SK-N-SH treated with all-trans-retinoic acid at 6 μM for 48 hours (cell line): ENCODE data around the gene STXBP2.

Experiments used
- ATAC-seq: fragments of 200-7000 bp; cut with Tn5 transposase; 3 replicates; pipeline ENCODE4 v1.9.1; 2020; ENCODE audit warnings: mild to moderate bottlenecking, moderate library complexity
- ARNTL ChIP-seq: fragments of 450-650 bp; formaldehyde crosslinking; IDR thresholded peaks from 2 replicates; pipeline ENCODE4 v1.5.0; 2020; ENCODE audit warnings: low read depth, mild to moderate bottlenecking, moderate library complexity, borderline replicate concordance
- BACH2 ChIP-seq: fragments of 250-450 bp; sonication (Bioruptor Pico); IDR thresholded peaks from 2 replicates; pipeline ENCODE4 v1.9.0; 2021; ENCODE audit warnings: mild to moderate bottlenecking, borderline replicate concordance
- CREB5 ChIP-seq: fragments of 250-450 bp; sonication (Bioruptor Pico); IDR thresholded peaks from 2 replicates; pipeline ENCODE4 v1.5.1; 2020; ENCODE audit warnings: low read depth, mild to moderate bottlenecking, moderate library complexity
- CSDC2 ChIP-seq: fragments of 250-450 bp; sonication (Bioruptor Pico); IDR thresholded peaks from 2 replicates; pipeline ENCODE4 v1.5.0; 2020; ENCODE audit warnings: mild to moderate bottlenecking, moderate library complexity
- CSRNP3 ChIP-seq: fragments of 250-450 bp; sonication (Bioruptor Pico); IDR thresholded peaks from 2 replicates; pipeline ENCODE4 v1.5.1; 2021; ENCODE audit warnings: mild to moderate bottlenecking, moderate library complexity
- ESRRG ChIP-seq: fragments of 250-450 bp; sonication (Bioruptor Pico); IDR thresholded peaks from 2 replicates; pipeline ENCODE4 v1.6.1; 2021; ENCODE audit warnings: mild to moderate bottlenecking
- GLIS3 ChIP-seq: fragments of 250-450 bp; sonication (Bioruptor Pico); IDR thresholded peaks from 2 replicates; pipeline ENCODE4 v1.5.0; 2020; ENCODE audit warnings: mild to moderate bottlenecking, moderate library complexity
- ISL1 ChIP-seq: fragments of 250-450 bp; sonication (Bioruptor Pico); IDR thresholded peaks from 2 replicates; pipeline ENCODE4 v2.1.2; 2022; ENCODE audit warnings: mild to moderate bottlenecking, moderate library complexity
- OSR1 ChIP-seq: fragments of 250-450 bp; sonication (Bioruptor Pico); IDR thresholded peaks from 2 replicates; pipeline ENCODE4 v1.8.0; 2022; ENCODE audit warnings: moderate library complexity, mild to moderate bottlenecking, inconsistent platforms
- PPARA ChIP-seq: fragments of 250-450 bp; sonication (Bioruptor Pico); IDR thresholded peaks from 2 replicates; pipeline ENCODE4 v1.5.0; 2020; ENCODE audit warnings: mild to moderate bottlenecking, borderline replicate concordance
- RARB ChIP-seq: fragments of 250-450 bp; sonication (Bioruptor Pico); IDR thresholded peaks from 2 replicates; pipeline ENCODE4 v1.8.0; 2021; ENCODE audit warnings: mild to moderate bottlenecking, moderate library complexity
- SNAI2 ChIP-seq: fragments of 250-450 bp; sonication (Bioruptor Pico); IDR thresholded peaks from 2 replicates; pipeline ENCODE4 v1.5.0; 2020; ENCODE audit warnings: mild to moderate bottlenecking, moderate library complexity
- TCF4 ChIP-seq: fragments of 250-450 bp; sonication (Bioruptor Pico); IDR thresholded peaks from 2 replicates; pipeline ENCODE4 v1.8.0; 2021; ENCODE audit warnings: mild to moderate bottlenecking, moderate library complexity, borderline replicate concordance
- TOX ChIP-seq: fragments of 250-450 bp; sonication (Bioruptor Pico); IDR thresholded peaks from 2 replicates; pipeline ENCODE4 v1.8.0; 2021; ENCODE audit warnings: mild to moderate bottlenecking, moderate library complexity, borderline replicate concordance
- TSHZ2 ChIP-seq: fragments of 250-450 bp; sonication (Bioruptor Pico); IDR thresholded peaks from 2 replicates; pipeline ENCODE4 v1.5.0; 2020; ENCODE audit warnings: mild to moderate bottlenecking, moderate library complexity
- ZC3H10 ChIP-seq: fragments of 250-450 bp; sonication (Bioruptor Pico); IDR thresholded peaks from 2 replicates; pipeline ENCODE4 v1.5.1; 2021; ENCODE audit warnings: mild to moderate bottlenecking, moderate library complexity
- ZFP3 ChIP-seq: fragments of 250-450 bp; sonication (Bioruptor Pico); IDR thresholded peaks from 2 replicates; pipeline ENCODE4 v1.5.0; 2020; ENCODE audit warnings: mild to moderate bottlenecking, moderate library complexity
- ZFP30 ChIP-seq: fragments of 450-650 bp; formaldehyde crosslinking; IDR thresholded peaks from 2 replicates; pipeline ENCODE4 v1.5.0; 2022; ENCODE audit warnings: mild to moderate bottlenecking, moderate library complexity
- ZNF565 ChIP-seq: fragments of 450-650 bp; formaldehyde crosslinking; conservative IDR thresholded peaks from 2 replicates; pipeline ENCODE4 v1.5.0; 2020; ENCODE audit warnings: low read depth, mild to moderate bottlenecking, moderate library complexity
- ZNF70 ChIP-seq: fragments of 450-650 bp; formaldehyde crosslinking; IDR thresholded peaks from 2 replicates; pipeline ENCODE4 v1.5.0; 2020; ENCODE audit warnings: mild to moderate bottlenecking, moderate library complexity
- TF ChIP-seq, protein P1 (sequence below): fragments of 250-450 bp; sonication (Bioruptor Pico); IDR thresholded peaks from 2 replicates; pipeline ENCODE4 v1.8.0; 2021; ENCODE audit warnings: low read depth, mild to moderate bottlenecking, moderate library complexity, borderline replicate concordance
- TF ChIP-seq, protein P2 (sequence below): fragments of 250-450 bp; sonication (Bioruptor Pico); IDR thresholded peaks from 2 replicates; pipeline ENCODE4 v1.8.0; 2020; ENCODE audit warnings: mild to moderate bottlenecking, moderate library complexity, borderline replicate concordance

Gene STXBP2

DNA sequence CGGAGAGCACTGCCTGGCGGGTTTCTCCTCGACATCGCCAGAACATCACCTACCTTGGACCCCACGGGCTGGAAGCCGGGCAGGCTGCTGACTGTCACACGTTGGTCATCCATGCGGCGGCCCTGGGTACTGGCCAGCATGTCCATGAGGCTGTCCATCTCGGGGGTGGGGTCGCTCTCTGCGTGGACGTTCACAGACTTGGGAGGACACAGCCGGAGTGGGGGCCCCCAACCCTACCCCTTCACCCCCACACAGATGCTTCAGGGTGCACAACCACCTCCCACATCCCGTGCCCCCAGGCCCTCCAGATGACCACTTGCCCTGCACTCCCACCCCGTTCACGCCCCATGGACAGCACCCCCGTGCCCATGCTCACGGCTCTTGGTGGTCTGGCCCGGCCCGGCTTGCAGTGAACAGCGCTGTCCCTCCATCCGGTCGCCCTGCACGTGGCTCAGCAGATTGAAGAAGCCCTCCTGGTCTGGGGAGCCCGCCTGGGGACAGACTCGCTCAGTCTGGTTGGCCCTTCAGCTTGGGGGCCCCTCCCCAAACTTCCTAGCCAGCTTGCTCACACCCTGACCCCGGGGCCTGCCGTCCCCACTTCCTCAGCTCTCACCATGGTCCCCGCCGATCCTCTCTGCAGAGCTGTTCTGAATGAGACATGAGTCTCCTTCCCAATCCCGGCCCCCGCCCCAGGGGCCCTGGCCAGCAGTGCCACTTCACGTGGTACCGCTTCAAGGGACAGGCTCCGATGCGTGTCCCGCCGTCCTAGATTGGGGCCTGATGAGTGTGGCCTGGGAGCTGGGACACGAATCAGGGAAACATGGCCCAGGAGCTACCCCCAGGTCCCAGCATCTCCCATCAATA, 4.3 kb upstream of the STXBP2 start:
- no peak for ATAC-seq
- TF ChIP-seq ZFP3 (CRISPR knock-in tag) = no peak
- no peak for TF ChIP-seq ARNTL (CRISPR knock-in tag)
- TF ChIP-seq ISL1 = no peak
- TF ChIP-seq TCF4 (CRISPR knock-in tag) = no peak
- TF ChIP-seq ZNF565 (CRISPR knock-in tag) = no peak
- no peak for TF ChIP-seq CREB5
- no peak for TF ChIP-seq SNAI2 (CRISPR knock-in tag)
- TF ChIP-seq, protein P1, sequence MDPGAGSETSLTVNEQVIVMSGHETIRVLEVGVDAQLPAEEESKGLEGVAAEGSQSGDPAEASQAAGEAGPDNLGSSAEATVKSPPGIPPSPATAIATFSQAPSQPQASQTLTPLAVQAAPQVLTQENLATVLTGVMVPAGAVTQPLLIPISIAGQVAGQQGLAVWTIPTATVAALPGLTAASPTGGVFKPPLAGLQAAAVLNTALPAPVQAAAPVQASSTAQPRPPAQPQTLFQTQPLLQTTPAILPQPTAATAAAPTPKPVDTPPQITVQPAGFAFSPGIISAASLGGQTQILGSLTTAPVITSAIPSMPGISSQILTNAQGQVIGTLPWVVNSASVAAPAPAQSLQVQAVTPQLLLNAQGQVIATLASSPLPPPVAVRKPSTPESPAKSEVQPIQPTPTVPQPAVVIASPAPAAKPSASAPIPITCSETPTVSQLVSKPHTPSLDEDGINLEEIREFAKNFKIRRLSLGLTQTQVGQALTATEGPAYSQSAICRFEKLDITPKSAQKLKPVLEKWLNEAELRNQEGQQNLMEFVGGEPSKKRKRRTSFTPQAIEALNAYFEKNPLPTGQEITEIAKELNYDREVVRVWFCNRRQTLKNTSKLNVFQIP (CRISPR knock-in tag) = no peak
- no peak for TF ChIP-seq ZC3H10 (CRISPR knock-in tag)
- TF ChIP-seq TOX (CRISPR knock-in tag) = no peak
- TF ChIP-seq PPARA (CRISPR knock-in tag) = no peak
- no peak for TF ChIP-seq ESRRG
- TF ChIP-seq TSHZ2 (CRISPR knock-in tag) = no peak
- TF ChIP-seq ZFP30 = no peak
- no peak for TF ChIP-seq CSRNP3 (CRISPR knock-in tag)
- TF ChIP-seq ZNF70 (CRISPR knock-in tag) = no peak
- TF ChIP-seq, all 23 proteins: peak for 0

- TF ChIP-seq TCF4 (CRISPR knock-in tag) = no peak
- TF ChIP-seq, protein P1 (CRISPR knock-in tag) = no peak
- no peak for TF ChIP-seq CREB5
- no peak for TF ChIP-seq TOX (CRISPR knock-in tag)
- no peak for TF ChIP-seq ZNF70 (CRISPR knock-in tag)
- no peak for TF ChIP-seq RARB (CRISPR knock-in tag)
- TF ChIP-seq ZC3H10 (CRISPR knock-in tag) = no peak
- no peak for TF ChIP-seq CSDC2 (CRISPR knock-in tag)
- no peak for TF ChIP-seq CSRNP3 (CRISPR knock-in tag)
- TF ChIP-seq OSR1 (CRISPR knock-in tag) = no peak
- TF ChIP-seq ARNTL (CRISPR knock-in tag) = no peak
- TF ChIP-seq BACH2 (CRISPR knock-in tag) = no peak
- TF ChIP-seq ISL1 = no peak
- TF ChIP-seq, protein P2, sequence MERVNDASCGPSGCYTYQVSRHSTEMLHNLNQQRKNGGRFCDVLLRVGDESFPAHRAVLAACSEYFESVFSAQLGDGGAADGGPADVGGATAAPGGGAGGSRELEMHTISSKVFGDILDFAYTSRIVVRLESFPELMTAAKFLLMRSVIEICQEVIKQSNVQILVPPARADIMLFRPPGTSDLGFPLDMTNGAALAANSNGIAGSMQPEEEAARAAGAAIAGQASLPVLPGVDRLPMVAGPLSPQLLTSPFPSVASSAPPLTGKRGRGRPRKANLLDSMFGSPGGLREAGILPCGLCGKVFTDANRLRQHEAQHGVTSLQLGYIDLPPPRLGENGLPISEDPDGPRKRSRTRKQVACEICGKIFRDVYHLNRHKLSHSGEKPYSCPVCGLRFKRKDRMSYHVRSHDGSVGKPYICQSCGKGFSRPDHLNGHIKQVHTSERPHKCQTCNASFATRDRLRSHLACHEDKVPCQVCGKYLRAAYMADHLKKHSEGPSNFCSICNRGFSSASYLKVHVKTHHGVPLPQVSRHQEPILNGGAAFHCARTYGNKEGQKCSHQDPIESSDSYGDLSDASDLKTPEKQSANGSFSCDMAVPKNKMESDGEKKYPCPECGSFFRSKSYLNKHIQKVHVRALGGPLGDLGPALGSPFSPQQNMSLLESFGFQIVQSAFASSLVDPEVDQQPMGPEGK (CRISPR knock-in tag) = no peak
- TF ChIP-seq ZFP3 (CRISPR knock-in tag) = no peak
- no peak for TF ChIP-seq ZNF565 (CRISPR knock-in tag)
- TF ChIP-seq GLIS3 (CRISPR knock-in tag) = no peak
- no peak for ATAC-seq
Measured at GRCh38 chr19:7633698-7634097, 3.2 kb upstream of the STXBP2 start, which contains the start of gene PCP2. Gene PCP2, minus strand, starts transcription at chr19:7633719. Its CDS starts 262 bp downstream, at chr19:7633457.
